ENCODE data around the gene CHCHD6.

CHCHD6 gene

DNA sequence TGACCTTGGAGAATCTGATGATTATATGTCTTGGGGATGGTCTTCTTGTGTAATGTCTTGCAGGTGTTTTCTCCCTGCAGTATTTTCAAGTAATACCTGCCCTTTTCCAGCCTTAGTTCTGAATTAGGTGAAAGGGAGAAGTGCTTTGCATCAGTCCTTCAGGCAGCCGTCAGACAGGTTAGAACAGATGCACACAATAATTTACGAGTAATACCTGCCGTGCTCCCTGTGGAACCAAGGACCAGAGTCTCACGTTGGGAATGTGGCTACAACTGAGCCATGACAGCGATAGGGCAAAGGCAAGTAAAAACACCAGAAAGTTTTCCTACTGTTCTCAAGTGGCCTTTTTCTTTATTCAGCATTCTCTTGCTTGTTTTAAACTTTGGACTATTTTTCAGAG, 69.1 kb downstream of the CHCHD6 start:
- DNase-seq (ENCODE audit: low read depth): no peak
- H3K4me3 ChIP-seq (ENCODE audit: control insufficient read depth, low read depth, low read length): no peak overlapping the region
- TF ChIP-seq, protein P1, sequence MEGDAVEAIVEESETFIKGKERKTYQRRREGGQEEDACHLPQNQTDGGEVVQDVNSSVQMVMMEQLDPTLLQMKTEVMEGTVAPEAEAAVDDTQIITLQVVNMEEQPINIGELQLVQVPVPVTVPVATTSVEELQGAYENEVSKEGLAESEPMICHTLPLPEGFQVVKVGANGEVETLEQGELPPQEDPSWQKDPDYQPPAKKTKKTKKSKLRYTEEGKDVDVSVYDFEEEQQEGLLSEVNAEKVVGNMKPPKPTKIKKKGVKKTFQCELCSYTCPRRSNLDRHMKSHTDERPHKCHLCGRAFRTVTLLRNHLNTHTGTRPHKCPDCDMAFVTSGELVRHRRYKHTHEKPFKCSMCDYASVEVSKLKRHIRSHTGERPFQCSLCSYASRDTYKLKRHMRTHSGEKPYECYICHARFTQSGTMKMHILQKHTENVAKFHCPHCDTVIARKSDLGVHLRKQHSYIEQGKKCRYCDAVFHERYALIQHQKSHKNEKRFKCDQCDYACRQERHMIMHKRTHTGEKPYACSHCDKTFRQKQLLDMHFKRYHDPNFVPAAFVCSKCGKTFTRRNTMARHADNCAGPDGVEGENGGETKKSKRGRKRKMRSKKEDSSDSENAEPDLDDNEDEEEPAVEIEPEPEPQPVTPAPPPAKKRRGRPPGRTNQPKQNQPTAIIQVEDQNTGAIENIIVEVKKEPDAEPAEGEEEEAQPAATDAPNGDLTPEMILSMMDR (conservative IDR thresholded peaks at IDR 0.05; ENCODE audit: control insufficient read depth, insufficient read depth, low read depth, low read length): no peak

DNA sequence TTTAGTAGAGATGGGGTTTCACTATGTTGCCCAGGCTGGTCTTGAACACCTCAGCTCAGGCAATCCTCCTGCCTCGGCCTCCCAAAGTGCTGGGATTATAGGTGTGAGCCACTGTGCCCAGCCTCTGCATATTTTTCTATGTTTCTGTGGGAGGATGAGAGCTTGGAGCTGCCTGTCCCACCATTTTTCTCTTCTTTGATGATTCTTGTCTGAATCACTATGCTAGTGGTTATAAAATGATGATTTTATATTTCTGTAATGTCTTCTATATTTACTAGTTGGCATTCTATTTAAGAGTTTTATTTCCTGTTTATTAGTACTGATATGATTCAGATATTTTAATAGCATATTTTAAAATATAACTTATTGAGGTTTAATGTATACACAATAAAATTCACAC, 69.7 kb downstream of the CHCHD6 start:
- no peak overlapping the region for H3K4me3 ChIP-seq (ENCODE audit: control insufficient read depth, low read depth, low read length)
- TF ChIP-seq, protein P1 (conservative IDR thresholded peaks at IDR 0.05; ENCODE audit: control insufficient read depth, insufficient read depth, low read depth, low read length): no peak
- peak; percentile 49 for DNase-seq (ENCODE audit: low read depth)

DNA sequence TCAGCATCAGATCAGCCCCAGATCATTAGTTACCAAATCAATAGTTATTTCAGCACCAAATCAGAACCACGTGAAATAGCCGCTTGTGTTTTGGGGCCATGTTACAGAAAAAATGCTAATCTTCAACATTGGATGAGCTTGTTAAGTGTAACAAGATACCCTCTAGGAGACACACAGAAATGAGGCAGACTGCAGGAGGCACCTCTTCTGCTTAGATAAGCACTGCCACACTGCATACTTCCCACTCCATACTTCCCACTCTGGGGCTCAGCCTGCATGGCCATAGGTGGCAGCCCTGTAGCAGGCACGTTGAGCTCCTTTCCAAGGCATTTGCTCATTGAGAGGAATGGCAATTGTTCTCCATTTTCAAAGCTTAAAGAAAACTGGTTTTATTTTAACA, 73.3 kb downstream of the CHCHD6 start:
- DNase-seq (ENCODE audit: low read depth): no peak
- H3K4me3 ChIP-seq (ENCODE audit: control insufficient read depth, low read depth, low read length): no peak overlapping the region
- TF ChIP-seq, protein P1 (conservative IDR thresholded peaks at IDR 0.05; ENCODE audit: control insufficient read depth, insufficient read depth, low read depth, low read length): no peak

DNA sequence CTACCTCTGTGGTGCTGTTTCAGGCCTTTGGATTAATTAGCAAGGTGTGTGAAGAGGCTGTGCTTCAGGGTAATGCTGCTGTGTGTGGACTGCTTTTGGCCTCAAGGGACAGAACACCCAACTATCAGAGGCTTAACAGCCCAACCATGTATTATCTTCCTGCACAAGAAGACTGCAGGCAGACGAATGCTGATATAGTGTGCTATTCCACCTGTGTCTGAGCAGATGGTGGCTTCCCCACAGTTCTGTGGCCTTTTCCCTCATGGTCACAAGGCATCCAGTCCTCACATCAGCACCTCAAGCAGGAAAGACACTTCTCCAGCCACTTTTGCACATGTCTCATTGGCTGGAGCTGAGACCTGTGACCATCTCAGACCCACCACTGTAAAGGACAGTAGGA, 76.6 kb downstream of the CHCHD6 start:
- TF ChIP-seq, protein P1 (conservative IDR thresholded peaks at IDR 0.05; ENCODE audit: control insufficient read depth, insufficient read depth, low read depth, low read length): no peak
- H3K4me3 ChIP-seq (ENCODE audit: control insufficient read depth, low read depth, low read length): no peak overlapping the region
- DNase-seq (ENCODE audit: low read depth): no peak

DNA sequence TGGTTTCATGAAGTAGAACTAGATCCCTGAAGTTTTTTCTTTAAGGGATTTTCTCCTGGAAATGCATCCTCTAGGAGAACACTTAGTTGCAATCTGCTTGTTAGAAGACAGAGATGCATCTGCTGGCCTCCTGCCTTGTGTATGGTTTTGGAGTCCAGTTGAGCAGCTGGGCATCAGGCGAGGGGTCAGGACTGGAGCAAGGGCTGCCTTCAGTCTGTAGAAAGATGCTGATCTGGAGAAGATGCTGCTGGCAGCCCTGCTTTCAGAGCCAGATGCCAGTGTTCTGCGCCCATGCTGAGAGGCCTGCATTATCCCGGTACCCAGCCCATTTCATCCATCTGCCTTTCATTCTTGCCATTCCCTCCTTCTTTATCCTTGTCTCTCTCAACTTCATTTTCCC, 77.4 kb downstream of the CHCHD6 start:
- TF ChIP-seq, protein P1 (conservative IDR thresholded peaks at IDR 0.05; ENCODE audit: control insufficient read depth, insufficient read depth, low read depth, low read length): no peak
- DNase-seq (ENCODE audit: low read depth): peak; percentile 38
- no peak overlapping the region for H3K4me3 ChIP-seq (ENCODE audit: control insufficient read depth, low read depth, low read length)

DNA sequence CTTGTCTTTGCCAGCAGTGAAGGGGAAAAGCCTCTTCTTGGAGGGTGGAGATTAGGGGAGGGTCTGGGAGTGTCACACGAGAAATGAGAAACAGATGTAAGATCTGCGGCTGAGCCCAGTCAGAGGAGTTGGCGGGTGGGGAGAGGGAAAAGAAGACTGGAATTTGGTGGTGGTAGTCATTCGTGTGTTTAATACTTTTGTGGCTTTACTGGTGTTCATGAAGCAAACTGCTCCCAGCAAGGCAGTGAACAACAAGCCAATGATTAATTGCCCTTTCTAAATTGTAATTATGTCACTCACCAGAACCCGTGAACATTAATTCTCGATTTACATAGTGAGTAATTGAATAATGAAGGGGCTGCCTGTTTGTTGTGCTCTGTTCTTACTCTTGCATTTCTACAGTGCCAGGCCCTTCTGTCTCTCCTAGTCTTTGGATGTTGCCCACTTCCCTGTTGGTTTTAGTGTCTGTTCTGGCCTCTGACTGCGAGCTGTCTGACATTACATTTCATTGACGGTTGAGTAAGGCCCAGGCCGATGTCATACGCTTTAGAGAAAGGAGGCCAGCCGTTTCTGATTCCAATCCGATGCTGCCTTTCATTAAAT, 78.0 kb downstream of the CHCHD6 start:
- DNase-seq (ENCODE audit: low read depth): peak; percentile 95
- TF ChIP-seq, protein P1 (conservative IDR thresholded peaks at IDR 0.05; ENCODE audit: control insufficient read depth, insufficient read depth, low read depth, low read length): no peak

DNA sequence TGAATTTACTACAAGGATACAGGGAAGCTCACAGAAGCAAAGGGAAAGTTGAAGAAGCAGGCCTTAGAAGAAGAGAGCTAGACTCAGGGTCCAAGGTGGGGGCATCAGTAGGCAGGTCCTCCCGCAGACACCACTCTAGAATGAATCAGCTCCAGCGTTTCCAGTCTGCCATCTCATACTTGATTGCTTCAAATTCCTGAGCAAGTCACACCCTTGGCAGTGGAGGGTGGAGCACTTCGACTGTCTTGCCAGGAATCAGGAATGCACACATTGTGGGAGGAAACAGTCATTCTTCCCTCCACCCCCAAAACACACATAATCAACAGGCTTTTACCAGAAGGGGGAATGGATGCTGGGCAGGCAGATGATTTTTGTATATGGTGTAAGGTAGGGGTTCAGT, 78.5 kb downstream of the CHCHD6 start:
- peak; percentile 96 for DNase-seq (ENCODE audit: low read depth)
- TF ChIP-seq, protein P1 (conservative IDR thresholded peaks at IDR 0.05; ENCODE audit: control insufficient read depth, insufficient read depth, low read depth, low read length): no peak
- peak overlapping the region; percentile 7 for H3K4me3 ChIP-seq (ENCODE audit: control insufficient read depth, low read depth, low read length)

More for the DNA sequence above, 78.0 kb downstream of the CHCHD6 start:
- H3K4me3 ChIP-seq (ENCODE audit: control insufficient read depth, low read depth, low read length): peak overlapping the region; percentile 7
